GM15510 (cell line): ENCODE measurements around the gene ITPR1.

Source experiments
- POLR2A ChIP-seq: IDR thresholded peaks from 3 replicates; pipeline ENCODE4 v1.6.1; 2011; ENCODE audit warnings: borderline replicate concordance; ENCODE audit not compliant: insufficient read length; ENCODE audit errors: extremely low read depth

The ITPR1 gene

GRCh38 chr3:4629095-4630007, 136.2 kb downstream of the ITPR1 start:
- TF ChIP-seq POLR2A: no peak

GRCh38 chr3:4633078-4634004, 140.2 kb downstream of the ITPR1 start:
- no peak for TF ChIP-seq POLR2A

GRCh38 chr3:4634894-4635293, 141.7 kb downstream of the ITPR1 start:
- no peak for TF ChIP-seq POLR2A

DNA sequence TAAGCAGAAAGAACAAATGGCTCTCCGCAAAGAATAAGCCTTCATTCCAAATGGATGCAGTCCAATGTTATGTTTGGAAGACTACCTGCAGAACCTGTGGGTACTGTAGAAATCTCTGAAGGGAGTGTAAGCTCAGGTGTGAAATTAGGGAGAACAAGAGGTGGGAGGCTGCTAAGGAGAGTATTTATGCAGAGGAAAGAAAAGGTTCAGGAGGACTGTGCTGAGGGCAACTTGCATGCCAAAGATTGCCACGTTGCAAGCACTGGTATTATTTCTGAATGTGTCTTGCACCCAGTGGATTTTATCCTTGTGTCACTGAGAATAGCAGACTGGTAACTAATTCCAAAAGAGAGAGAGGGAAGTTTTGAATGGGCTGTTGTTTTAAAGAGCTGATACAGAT, 144.1 kb downstream of the ITPR1 start:
- no peak for TF ChIP-seq POLR2A

- TF ChIP-seq POLR2A: no peak
These were observed 148.9 kb downstream of the ITPR1 start for GRCh38 chr3:4641863-4642563.

- TF ChIP-seq POLR2A: no peak
These were observed 149.5 kb downstream of the ITPR1 start for GRCh38 chr3:4642611-4643010.

GRCh38 chr3:4643904-4644547, 150.9 kb downstream of the ITPR1 start:
- no peak for TF ChIP-seq POLR2A

DNA sequence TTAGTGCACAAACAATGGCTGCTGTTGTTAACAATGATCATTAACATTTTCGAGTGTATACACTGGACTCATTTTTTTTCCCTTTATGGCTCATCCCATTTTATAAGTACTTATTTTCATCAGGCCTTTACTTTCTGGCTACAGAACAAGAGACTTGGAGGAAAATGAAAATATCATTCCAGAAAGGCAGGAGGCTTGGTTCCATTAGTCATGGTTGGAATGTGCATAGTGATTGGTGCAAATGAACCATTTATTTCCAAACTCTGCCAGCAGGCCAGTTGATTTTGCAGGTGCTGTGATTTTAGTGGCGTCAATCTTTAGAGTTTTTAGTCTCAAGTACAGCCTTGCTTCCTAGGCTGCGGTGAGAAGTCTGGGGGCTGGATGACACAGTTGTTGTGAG, 151.8 kb downstream of the ITPR1 start:
- no peak for TF ChIP-seq POLR2A

DNA sequence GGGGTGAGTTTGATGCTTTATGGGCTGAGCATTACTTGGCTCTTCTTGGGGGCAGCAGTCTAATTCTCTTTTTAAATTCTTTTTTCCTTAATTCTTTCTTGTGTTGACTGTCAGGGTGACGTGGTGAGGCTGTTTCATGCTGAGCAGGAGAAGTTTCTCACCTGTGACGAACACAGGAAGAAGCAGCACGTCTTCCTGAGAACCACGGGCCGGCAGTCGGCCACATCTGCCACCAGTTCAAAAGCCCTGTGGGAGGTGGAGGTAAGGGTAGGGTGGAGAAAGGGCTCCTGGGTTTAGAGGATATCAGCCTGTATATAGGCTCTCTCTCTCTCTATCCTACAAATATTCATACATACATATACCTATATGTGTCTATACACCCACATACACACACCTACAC, 152.3 kb downstream of the ITPR1 start:
- no peak for TF ChIP-seq POLR2A

- TF ChIP-seq POLR2A: no peak
These were observed 154.3 kb downstream of the ITPR1 start for GRCh38 chr3:4647411-4647810.

DNA sequence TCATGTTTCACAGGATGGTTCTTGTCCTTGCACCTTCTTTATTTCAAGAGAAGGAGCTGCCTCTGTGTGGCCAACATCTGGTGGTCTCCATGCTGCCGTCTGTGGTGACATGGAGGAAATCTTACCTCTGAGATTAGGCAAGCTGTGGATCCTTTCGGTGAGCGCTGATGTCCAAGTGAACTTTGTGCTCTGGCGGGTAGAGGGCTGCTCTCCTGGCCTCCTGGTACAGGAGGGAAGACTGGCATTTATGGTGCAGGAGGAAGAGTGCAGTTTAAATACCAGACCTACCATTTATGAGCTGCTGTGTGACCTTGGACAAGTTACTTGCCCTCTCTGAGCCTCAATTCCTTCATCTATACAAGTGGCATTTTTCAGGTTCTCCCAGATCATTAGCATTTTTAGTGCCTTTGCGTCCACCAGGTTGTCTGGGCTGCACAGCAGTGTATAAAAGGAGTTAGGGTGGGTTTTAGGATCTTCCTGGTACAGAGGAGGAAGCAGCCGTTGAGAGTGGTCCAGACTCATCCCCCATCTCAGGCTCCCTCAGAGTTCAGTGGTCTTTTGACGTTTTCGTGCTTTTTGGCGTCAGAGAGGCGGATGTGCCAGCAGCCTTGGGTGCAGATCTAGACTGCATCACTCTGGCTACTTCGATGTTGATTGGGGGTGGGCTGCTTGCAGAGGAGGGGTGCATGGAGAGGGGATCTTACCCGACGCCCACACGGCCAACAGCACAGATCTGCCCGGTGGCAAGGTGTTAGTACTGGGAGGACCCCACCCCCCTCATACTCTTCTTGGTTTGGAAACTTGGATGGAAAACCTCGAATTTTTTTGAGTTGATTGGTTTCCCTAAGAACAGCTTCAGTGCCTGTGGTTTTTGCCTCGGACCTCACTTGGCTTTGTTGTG, 162.2 kb downstream of the ITPR1 start:
- no peak for TF ChIP-seq POLR2A

GRCh38 chr3:4656059-4656458, 162.9 kb downstream of the ITPR1 start:
- TF ChIP-seq POLR2A: no peak

GRCh38 chr3:4656626-4657328, 163.6 kb downstream of the ITPR1 start:
- TF ChIP-seq POLR2A: no peak

DNA sequence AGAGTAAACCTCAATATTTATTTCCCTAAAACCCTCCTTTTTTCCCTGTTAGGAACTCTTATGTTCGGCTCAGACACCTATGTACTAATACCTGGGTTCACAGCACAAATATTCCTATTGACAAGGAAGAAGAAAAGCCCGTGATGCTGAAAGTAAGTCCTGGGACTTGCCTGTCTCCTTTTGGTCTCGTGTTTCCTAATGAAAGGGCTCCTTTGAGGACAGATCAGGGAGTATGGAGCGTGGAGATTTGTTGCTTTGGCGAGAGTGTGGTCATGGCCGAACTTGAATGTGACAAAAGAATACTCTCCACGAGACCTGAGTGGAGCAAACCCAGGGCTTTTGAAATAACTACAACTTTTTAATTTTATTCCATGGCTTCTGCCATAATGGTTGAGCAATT, 167.8 kb downstream of the ITPR1 start:
- TF ChIP-seq POLR2A: no peak

DNA sequence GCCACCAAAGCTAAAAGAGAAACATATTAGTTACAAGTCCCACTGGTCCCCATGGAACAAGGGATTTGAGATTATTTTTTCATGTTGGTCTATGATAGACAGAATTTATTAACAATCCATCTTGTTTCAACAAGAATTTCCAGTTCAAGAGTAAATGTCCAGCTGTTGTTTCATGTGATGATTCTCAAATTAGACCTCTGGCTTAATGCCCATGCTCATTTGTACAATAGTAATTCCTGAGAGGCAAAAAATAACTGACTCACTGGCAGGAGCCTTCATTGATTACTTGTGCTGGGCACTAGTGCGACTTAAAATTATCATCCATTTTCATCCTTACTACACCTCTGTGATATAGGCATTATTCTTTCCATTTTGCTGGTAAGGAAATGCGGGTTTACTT, 171.3 kb downstream of the ITPR1 start:
- TF ChIP-seq POLR2A: no peak
